NCI-H2196 treated with DMSO at 0.1 percent for 48 hours (cell line): ENCODE measurements around the gene LAMP2.
A peak's percentile ranks its signal among the peaks of the same experiment; 100 is the strongest.
"Not testable (repeated sequence)": the region's sequence is repeated elsewhere in the genome, so short reads cannot be mapped to it uniquely, and the experiment has no call there.

Source experiments
- DNase-seq: peaks from one replicate; lab custom pipeline; 2025; ENCODE audit not compliant: unreplicated experiment; lab: John Stamatoyannopoulos, UW

LAMP2 gene

DNA sequence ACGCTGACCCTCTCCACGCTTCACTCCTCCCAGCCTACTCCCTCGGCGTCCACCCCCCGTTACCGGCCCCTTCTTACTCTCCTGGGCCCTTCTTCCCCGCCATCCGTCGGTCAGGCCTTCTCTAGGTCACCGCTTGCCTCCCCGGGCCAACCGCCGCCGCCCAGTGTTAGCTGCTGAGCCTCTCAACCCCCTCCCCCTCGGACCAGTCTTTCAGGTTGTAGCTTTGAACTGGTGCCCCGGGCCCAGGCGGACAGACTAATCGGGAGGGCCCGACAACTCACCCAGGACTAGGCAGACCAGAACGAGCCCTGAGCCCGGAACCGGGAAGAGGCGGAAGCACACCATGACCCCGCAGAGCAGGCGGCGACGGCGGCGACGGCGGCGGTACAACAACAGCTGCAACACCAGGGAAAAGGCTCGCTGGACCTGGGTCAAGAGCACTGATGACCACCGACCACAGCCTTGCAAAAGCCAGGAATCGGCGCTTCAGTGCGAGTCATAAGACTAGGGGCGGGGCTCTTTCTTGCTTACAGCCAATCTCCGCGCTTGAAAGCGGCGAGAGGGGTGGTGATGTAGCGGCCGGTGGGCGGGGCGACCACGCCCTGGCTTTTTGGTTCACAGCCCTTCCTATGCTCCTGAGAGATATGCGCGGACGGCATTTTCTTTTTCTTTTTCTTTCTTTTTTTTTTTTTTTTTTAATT lies at the start of gene LAMP2:
TSS of gene LAMP2 (minus strand) at position 472 of the 701 bp plus-strand sequence. CDS start at position 345, 127 bp downstream.
- DNase-seq, result peak; percentile 57

DNA sequence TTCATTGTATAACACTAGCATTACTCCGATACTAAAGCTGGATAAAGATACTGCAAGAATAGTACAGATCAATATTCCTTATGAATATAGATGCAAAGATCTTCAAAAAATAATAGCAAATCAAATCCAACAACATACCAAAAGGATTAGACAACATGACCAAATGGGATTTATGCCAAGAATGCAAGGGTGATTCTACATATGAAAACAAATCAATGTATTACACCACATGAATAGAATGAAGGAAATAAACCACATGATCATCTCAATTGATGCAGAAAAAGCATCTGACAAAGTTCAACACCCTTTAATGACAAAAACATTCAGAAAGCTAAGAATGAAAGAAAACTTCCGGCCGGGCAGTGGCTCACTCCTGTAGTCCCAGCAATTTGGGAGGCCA lies 48.8 kb upstream of the LAMP2 start:
- no peak for DNase-seq

GRCh38 chrX:120514236-120514635 lies 45.1 kb upstream of the LAMP2 start:
- no peak for DNase-seq

- DNase-seq, result no peak
These were observed 43.5 kb upstream of the LAMP2 start for GRCh38 chrX:120512627-120513026.

DNA sequence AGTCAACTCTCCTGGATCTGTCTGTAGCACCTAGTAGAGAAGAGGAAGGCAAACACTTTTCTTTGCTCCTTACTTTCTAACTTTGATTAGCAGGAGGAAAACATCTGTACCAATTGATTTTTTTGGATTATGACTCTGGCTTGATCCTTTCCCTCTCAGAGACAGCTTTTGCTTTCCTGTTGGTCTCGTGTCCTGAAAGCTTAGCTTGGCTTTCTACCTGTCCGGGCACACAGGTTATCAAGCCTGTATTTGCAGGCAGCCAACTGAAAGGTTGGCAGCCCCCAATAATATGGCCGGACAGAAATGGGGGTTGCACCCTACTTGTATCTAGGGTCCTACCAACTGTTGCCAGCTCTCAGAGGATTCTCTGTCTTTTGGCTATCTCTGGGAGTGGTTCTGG lies 43.1 kb upstream of the LAMP2 start:
- DNase-seq, result no peak

GRCh38 chrX:120504569-120504968 lies 35.5 kb upstream of the LAMP2 start:
- no peak for DNase-seq

GRCh38 chrX:120499301-120500072 lies 30.4 kb upstream of the LAMP2 start:
- no peak for DNase-seq

GRCh38 chrX:120490119-120490518 lies 21.0 kb upstream of the LAMP2 start:
- not testable (repeated sequence) for DNase-seq

- no peak for DNase-seq
These were observed 17.7 kb upstream of the LAMP2 start for GRCh38 chrX:120486786-120487185.

DNA sequence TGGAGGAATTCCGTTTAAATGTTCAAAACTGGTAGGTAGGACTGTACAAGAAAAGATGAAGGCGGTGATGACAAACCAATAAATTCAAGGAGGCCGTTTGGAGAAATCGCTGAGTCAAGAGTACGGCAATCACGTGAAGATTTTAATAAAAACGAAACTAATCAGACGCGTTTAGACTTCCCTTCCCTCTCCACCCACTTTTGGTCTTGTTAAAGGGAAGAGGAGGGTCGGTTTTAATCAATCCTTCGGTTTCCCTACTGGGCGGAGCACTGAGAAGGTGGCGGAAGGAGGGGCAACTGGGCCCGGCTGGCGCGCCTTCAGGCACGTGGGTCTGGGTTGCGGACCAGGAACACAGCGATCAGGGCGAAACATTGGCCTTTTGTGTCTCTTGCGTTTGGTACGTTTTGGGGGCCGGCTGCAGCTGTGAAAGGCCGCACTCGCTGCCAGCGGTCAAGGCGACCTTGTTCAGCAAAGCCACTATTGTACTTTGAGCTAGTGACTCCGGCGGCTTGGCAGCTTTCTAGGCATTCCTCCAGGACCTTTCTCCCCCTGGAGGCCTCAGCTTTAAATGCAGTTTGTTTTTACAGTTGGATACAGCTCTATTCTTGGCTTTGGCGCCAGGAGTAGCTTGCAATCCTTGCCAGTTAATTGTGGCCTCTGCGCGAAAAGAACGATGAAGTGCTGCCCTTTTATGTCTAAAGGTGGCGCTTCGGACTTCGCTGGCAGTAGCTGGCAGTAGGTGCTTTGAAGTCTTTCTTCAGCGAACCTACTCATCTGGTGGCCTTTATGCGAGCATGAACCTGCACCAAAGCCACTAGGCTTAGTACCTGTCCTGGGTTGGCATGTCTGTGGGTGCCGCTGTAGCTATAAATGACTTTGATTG lies 16.8 kb upstream of the LAMP2 start:
- peak; percentile 89 for DNase-seq

- no peak for DNase-seq
These were observed 16.2 kb upstream of the LAMP2 start for GRCh38 chrX:120485315-120485637.

DNA sequence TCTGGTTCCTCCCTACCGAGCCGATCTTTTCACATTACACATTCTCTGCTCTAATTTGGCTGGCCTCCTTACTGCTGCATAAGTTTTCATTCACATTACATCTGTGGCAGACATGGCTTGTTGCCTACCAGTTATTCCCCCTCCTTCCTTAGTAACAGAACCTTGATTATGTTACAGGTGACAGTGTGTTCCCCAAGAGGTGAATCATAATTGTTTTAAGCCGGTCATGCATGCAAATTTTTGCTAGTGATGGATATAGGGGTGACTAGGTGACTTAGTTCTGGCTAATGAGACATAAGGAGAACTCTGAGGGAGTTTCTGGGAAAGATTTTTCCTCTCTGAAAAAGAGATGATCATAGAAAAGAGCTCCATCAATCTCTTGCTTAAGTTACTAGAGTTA lies 8.4 kb upstream of the LAMP2 start:
- DNase-seq, result no peak

GRCh38 chrX:120476714-120477113 lies 7.6 kb upstream of the LAMP2 start:
- DNase-seq, result no peak

GRCh38 chrX:120475447-120475846 lies 6.4 kb upstream of the LAMP2 start:
- DNase-seq, result not testable (repeated sequence)

DNA sequence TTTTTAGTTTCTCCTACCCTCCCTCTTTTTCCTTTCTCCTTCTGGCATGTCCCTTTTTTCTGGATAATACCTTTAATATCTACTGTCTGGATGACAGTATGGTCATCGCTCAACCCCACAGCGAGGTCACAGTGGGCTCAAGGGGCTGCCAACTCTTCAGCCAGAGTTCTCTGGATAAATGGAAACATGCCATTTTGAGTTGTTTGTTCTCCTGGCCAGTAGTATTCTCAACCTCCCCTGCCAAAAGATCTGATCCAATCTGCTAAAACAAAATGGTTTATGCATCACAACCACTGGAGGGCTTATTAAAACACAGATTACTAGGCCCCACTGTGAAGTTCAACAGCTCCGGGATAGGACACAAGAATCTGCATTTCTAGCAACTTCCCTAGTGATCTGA lies 5.0 kb upstream of the LAMP2 start:
- no peak for DNase-seq

GRCh38 chrX:120469657-120470056 lies 561 bp upstream of the LAMP2 start:
- DNase-seq, result not testable (repeated sequence)

DNA sequence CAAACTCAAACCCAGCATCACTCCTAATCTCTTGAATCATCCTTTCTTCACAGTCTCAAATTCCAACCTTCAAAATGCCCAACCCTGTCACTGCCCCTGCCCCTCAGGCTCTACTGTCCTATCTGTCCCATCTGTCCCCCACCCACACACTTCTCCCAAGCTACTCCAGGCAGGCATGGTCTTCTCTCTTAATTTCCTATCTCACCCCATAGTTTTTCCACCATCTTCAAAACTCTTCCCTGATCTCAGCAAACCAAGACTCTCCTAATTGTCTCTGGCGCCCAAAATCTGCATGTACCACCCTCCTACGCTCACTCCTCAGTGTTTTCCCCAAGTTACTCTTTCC lies 644 bp downstream of the LAMP2 start:
- DNase-seq, result no peak

DNA sequence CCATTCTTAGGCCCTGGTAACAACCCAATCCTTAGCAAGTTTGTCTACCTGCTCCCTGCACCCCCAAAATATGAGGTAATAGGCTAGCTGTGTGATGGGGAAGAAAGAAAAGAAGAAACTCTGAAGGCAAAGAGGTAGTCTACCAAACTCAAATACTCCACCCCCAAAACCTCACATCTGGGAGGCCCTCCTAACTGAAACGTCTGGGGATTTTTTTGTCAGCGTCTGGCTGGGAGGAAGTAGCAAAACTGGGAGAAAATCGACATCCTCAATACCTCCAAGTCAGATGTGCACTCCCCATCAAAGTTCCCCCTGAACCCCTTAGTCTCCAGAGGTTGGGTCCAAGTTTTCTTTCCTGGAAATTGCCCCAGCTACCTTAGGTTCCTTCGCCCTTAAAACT lies 1.0 kb downstream of the LAMP2 start:
- DNase-seq, result no peak

DNA sequence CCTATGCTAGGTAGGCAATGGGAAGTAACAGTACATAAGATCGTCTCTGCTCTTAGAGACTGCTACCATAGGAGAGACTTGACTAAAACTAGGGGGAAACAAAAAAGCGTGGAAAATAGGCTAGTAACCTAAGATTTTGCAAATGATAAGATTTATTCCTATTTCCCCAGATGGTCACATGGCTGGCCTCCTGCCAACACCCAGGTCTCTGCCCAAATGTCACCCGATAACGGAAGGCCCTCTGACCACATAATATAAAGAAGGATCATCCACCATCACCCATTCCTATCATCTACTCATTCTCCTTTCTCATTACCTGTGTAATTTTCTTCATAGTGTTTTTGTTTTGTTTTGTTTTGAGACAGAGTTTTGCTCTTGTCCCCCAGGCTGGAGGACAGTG lies 4.7 kb downstream of the LAMP2 start:
- no peak for DNase-seq

- no peak for DNase-seq
These were observed 5.9 kb downstream of the LAMP2 start for GRCh38 chrX:120463241-120463640.

- DNase-seq, result no peak
These were observed 6.7 kb downstream of the LAMP2 start for GRCh38 chrX:120462370-120462769.

DNA sequence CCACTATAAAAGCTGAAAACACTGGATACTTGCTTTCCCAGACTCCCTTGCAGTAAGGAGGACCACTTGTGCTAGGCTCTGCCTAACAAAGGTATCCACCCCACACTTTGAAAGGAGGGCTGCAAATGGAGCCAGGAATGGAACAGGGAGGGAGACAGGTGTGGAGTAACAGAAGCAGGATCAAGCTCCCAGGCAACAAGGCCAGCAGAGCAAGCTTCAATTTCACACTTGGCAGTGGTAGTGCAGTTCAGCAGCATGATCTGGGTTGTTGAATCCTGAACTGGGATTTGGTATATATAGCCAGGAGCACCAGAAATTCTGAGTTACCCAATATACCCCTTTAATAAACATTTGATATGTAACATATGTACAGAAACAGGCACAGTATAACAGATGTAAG lies 9.8 kb downstream of the LAMP2 start:
- no peak for DNase-seq
